Endothelial cell of umbilical vein (primary cell): ENCODE results near the gene FRY. TPM values are rescaled to one million over a fixed set of nuclear protein-coding genes. Genes with fewer than 3 reads are reported as not detected.

ENCODE experiments used
- BruUV-seq: library from RNA; stranded (reverse); fragments of 400-500 nt; replicated peaks from 2 replicates; lab custom pipeline; 2021; lab: Mats Ljungman, UMichigan
- CTCF ChIA-PET: fragments of 300-600, 350-600 bp; sonication (Branson Sonifier 250); formaldehyde crosslinking; loops from one replicate; lab custom pipeline; 2021; ENCODE audit warnings: antibody characterized with exemption, inconsistent platforms; lab: Charles Lee
- POLR2A ChIA-PET: fragments of 300-600, 350-600 bp; sonication (Branson Sonifier 250); formaldehyde crosslinking; loops from one replicate; lab custom pipeline; 2021; ENCODE audit warnings: antibody characterized with exemption, inconsistent platforms; lab: Charles Lee
- DNase-seq: peaks from one replicate; pipeline ENCODE4 v3.0.0-alpha.2; 2011; ENCODE audit warnings: low read depth, low spot score
- FAIRE-seq: peaks from 2 replicates; lab custom pipeline; 2011; peaks lifted over from hg19 to GRCh38; lab: Jason Lieb, UNC
- H2AFZ ChIP-seq: 2 replicates; pipeline ENCODE4 v1.6.0; 2012; ENCODE audit warnings: low read depth, low read length, control low read depth, inconsistent platforms
- H3K27ac ChIP-seq: 2 replicates; pipeline ENCODE4 v1.5.1; 2011; ENCODE audit warnings: low read depth, mild to moderate bottlenecking, control low read depth, low read length, moderate library complexity; ENCODE audit not compliant: insufficient read depth
- H3K27me3 ChIP-seq, 2 experiments: 2 replicates each; pipeline versions ENCODE4 v1.6.0 to v1.6.1; 2011; ENCODE audit warnings: low read length in 2 of 2, mixed read lengths in 1 of 2; ENCODE audit not compliant: control insufficient read depth in 2 of 2, insufficient read depth in 2 of 2
- H3K36me3 ChIP-seq, 2 experiments: 2 replicates in 1 of 2; 3 replicates in 1 of 2; pipeline ENCODE4 v1.5.1; 2011; ENCODE audit warnings: low read length in 2 of 2, mild to moderate bottlenecking in 1 of 2, moderate library complexity in 1 of 2; ENCODE audit not compliant: control insufficient read depth in 2 of 2, insufficient read depth in 2 of 2; ENCODE audit errors: extremely low read depth in 1 of 2
- H3K4me1 ChIP-seq: 3 replicates; pipeline ENCODE4 v1.5.1; 2011; ENCODE audit warnings: mild to moderate bottlenecking, low read length; ENCODE audit not compliant: control insufficient read depth, insufficient read depth; ENCODE audit errors: extremely low read depth
- H3K4me2 ChIP-seq: 2 replicates; pipeline ENCODE4 v1.6.1; 2011; ENCODE audit warnings: low read length, control low read depth, mixed read lengths; ENCODE audit not compliant: insufficient read depth
- H3K4me3 ChIP-seq, 3 experiments: fragments of 200-600 bp in 1 of 3; sonication (generic), shearing (Covaris generic) in 1 of 3; replicated peaks in 1 of 3; 2 replicates each; pipeline ENCODE4 v1.5.1; 2011 to 2016; ENCODE audit warnings: control low read depth in 3 of 3, low read length in 3 of 3, mild to moderate bottlenecking in 2 of 3, inconsistent platforms in 1 of 3, low read depth in 1 of 3, moderate library complexity in 1 of 3; ENCODE audit not compliant: insufficient read depth in 1 of 3
- H3K79me2 ChIP-seq: 2 replicates; pipeline ENCODE4 v1.6.0; 2012; ENCODE audit warnings: low read length, inconsistent platforms; ENCODE audit not compliant: control insufficient read depth, insufficient read depth
- H3K9ac ChIP-seq: replicated peaks from 2 replicates; pipeline ENCODE3; 2011; ENCODE audit warnings: low read length, control low read depth; ENCODE audit not compliant: insufficient read depth; ENCODE audit errors: extremely low read depth
- H3K9me1 ChIP-seq: replicated peaks from 3 replicates; pipeline ENCODE4 v1.6.0; 2011; ENCODE audit warnings: mild to moderate bottlenecking, low read length; ENCODE audit not compliant: control insufficient read depth, insufficient read depth; ENCODE audit errors: extremely low read depth
- H3K9me3 ChIP-seq: replicated peaks from 2 replicates; pipeline ENCODE4 v1.5.1; 2012; ENCODE audit warnings: low read length, inconsistent platforms; ENCODE audit not compliant: control insufficient read depth, insufficient read depth
- H4K20me1 ChIP-seq: replicated peaks from 2 replicates; pipeline ENCODE3; 2011; ENCODE audit warnings: mild to moderate bottlenecking, low read length; ENCODE audit not compliant: control insufficient read depth, insufficient read depth; ENCODE audit errors: extremely low read depth
- CTCF ChIP-seq, 2 donors: IDR thresholded peaks; 1 replicate in 1 of 2; 2 replicates in 1 of 2; pipeline ENCODE4 v1.5.1; 2011; ENCODE audit warnings: low read length in 2 of 2, mild to moderate bottlenecking in 2 of 2, moderate library complexity in 2 of 2, control low read depth in 1 of 2, inconsistent platforms in 1 of 2, low read depth in 1 of 2; ENCODE audit not compliant: insufficient read depth in 1 of 2; ENCODE audit errors: extremely low read depth in 1 of 2
- EZH2 ChIP-seq: IDR thresholded peaks from 2 replicates; pipeline ENCODE4 v1.6.1; 2012; ENCODE audit warnings: borderline replicate concordance, low read depth, mild to moderate bottlenecking, moderate library complexity, low read length, inconsistent platforms; ENCODE audit not compliant: severe bottlenecking
- FOS ChIP-seq: IDR thresholded peaks from 2 replicates; pipeline ENCODE4 v1.6.1; 2011; ENCODE audit warnings: mild to moderate bottlenecking, low read length, moderate library complexity, borderline replicate concordance; ENCODE audit not compliant: insufficient read depth
- GATA2 ChIP-seq: IDR thresholded peaks from 2 replicates; pipeline ENCODE4 v1.7.0; 2011; ENCODE audit warnings: low read depth, mild to moderate bottlenecking, moderate library complexity, mixed read lengths, low read length; ENCODE audit not compliant: insufficient read length, insufficient read depth
- JUN ChIP-seq: IDR thresholded peaks from 2 replicates; pipeline ENCODE4 v1.6.1; 2011; ENCODE audit warnings: borderline replicate concordance, low read depth; ENCODE audit not compliant: insufficient read length, insufficient read depth
- MAX ChIP-seq: IDR thresholded peaks from 2 replicates; pipeline ENCODE4 v1.6.1; 2011; ENCODE audit not compliant: insufficient read depth, insufficient read length
- MYC ChIP-seq: IDR thresholded peaks from one replicate; pipeline ENCODE4 v1.6.1; 2011; ENCODE audit warnings: mild to moderate bottlenecking, low read depth, low read length
- POLR2A ChIP-seq: IDR thresholded peaks from 2 replicates; pipeline ENCODE4 v1.6.1; 2012; ENCODE audit warnings: low read depth, mild to moderate bottlenecking, control low read depth, low read length
- POLR2AphosphoS5 ChIP-seq: IDR thresholded peaks from 2 replicates; pipeline ENCODE4 v1.6.1; 2012; ENCODE audit warnings: low read depth, mild to moderate bottlenecking, control low read depth, low read length, moderate library complexity; ENCODE audit not compliant: insufficient read depth
- dilution Hi-C: fragments of 300-500 bp; cut with MboI; formaldehyde crosslinking; loops from one replicate; pipeline ENCODE4 v1.15.0; 2019; ENCODE audit warnings: low sequenced_read_pairs; ENCODE audit not compliant: extremely low pct_ligation_motif_present
- intact Hi-C: fragments of 100-400 bp; cut with micrococcal nuclease; formaldehyde crosslinking; loops from one replicate; pipeline ENCODE4 v1.10.0; 2022
- polyA plus RNA-seq, 4 experiments: library from polyadenylated mRNA; depleted of rRNA in 3 of 4; stranded (reverse) in 3 of 4; unstranded in 1 of 4; fragments of >200 nt; gene quantifications; 2 replicates each; pipeline versions ENCODE4 v1.2.1 to v1.2.3, GENCODE V29; 2011 to 2012; ENCODE audit warnings: missing spikeins in 1 of 4
- total RNA-seq: library from RNA; stranded (reverse); gene quantifications from 2 replicates; pipeline ENCODE4 v1.2.3, GENCODE V29; 2021

The FRY gene
- total and polyA plus RNA-seq, 2 donors (not counting 3 experiments of a cell fraction or from before 2014, with no cell fraction given) = 57.3 to 75.8 TPM

GRCh38 chr13:32081591-32081990, 50.0 kb downstream of the FRY start:
- no peaks in the 10 kb centered on the region for H3K9me3 ChIP-seq
- H3K4me2 ChIP-seq = no peak overlapping the region
- FAIRE-seq (no peak), DNase-seq (no peak)
- TF ChIP-seq FOS = no peak
- no peak for TF ChIP-seq POLR2AphosphoS5
- no peak for TF ChIP-seq CTCF (IDR thresholded peaks at IDR 0.05; ENCODE audit: extremely low read depth in 1 of 2, insufficient read depth in 1 of 2, low read depth in 1 of 2, low read length in 2 of 2)
- no peak for TF ChIP-seq GATA2
- no peak for TF ChIP-seq POLR2A
- TF ChIP-seq MYC = no peak
- no peak for TF ChIP-seq MAX
- TF ChIP-seq EZH2 = no peak
- no peak for TF ChIP-seq JUN
- no peaks in the 10 kb centered on the region for H3K79me2 ChIP-seq
- no peak overlapping the region for H3K27ac ChIP-seq
- BruUV-seq = no TSS peak
- ChIA-PET POLR2A (no interaction called here), CTCF (interaction anchor here (1.3 kb wide), 1 partner anchor 10 kb away, joined by 5 read pairs; no protein-coding TSS in a partner anchor)
- no peaks in the 10 kb centered on the region for H4K20me1 ChIP-seq
- H3K27me3 ChIP-seq = no peaks in the 10 kb centered on the region
- no peak overlapping the region for H2AFZ ChIP-seq
- no peaks in the 10 kb centered on the region for H3K4me1 ChIP-seq
- intact Hi-C loops (no loop called here), dilution Hi-C loops (no loop called here)
- no peaks in the 10 kb centered on the region for H3K36me3 ChIP-seq
- H3K4me3 ChIP-seq = no peak overlapping the region
- H3K9me1 ChIP-seq = no peaks in the 10 kb centered on the region
- no peak overlapping the region for H3K9ac ChIP-seq
